HS-5 (cell line): Measurements from ENCODE around the gene ORAI1.
"Not testable (repeated sequence)": the region's sequence is repeated elsewhere in the genome, so short reads cannot be mapped to it uniquely, and the experiment has no call there.

ENCODE experiments used
- DNase-seq: peaks from one replicate; pipeline ENCODE4 v3.0.0-alpha.2; 2012; ENCODE audit warnings: low read depth

ORAI1 gene

GRCh38 chr12:121603581-121603980, 22.7 kb upstream of the ORAI1 start:
- no peak for DNase-seq

GRCh38 chr12:121608301-121608700, 18.0 kb upstream of the ORAI1 start:
- DNase-seq: no peak

- no peak for DNase-seq
These were observed 15.8 kb upstream of the ORAI1 start for GRCh38 chr12:121610239-121611149.

GRCh38 chr12:121611306-121611705, 15.0 kb upstream of the ORAI1 start:
- no peak for DNase-seq

- DNase-seq: no peak
These were observed 12.9 kb upstream of the ORAI1 start for GRCh38 chr12:121613462-121613861.

- DNase-seq: no peak
These were observed 11.4 kb upstream of the ORAI1 start for GRCh38 chr12:121614872-121615467.

GRCh38 chr12:121618659-121619233, 7.6 kb upstream of the ORAI1 start:
- DNase-seq: no peak

- DNase-seq: no peak
These were observed 5.9 kb upstream of the ORAI1 start for GRCh38 chr12:121620333-121620891.

- no peak for DNase-seq
These were observed 717 bp downstream of the ORAI1 start for GRCh38 chr12:121626853-121627640.

- no peak for DNase-seq
These were observed 1.7 kb downstream of the ORAI1 start for GRCh38 chr12:121628037-121628436.

GRCh38 chr12:121628536-121628935, 2.2 kb downstream of the ORAI1 start:
- DNase-seq: no peak

GRCh38 chr12:121630791-121631355, 4.5 kb downstream of the ORAI1 start:
- no peak for DNase-seq

GRCh38 chr12:121632069-121632970, 6.0 kb downstream of the ORAI1 start:
- DNase-seq: no peak

GRCh38 chr12:121633833-121634196, 7.5 kb downstream of the ORAI1 start:
- DNase-seq: not testable (repeated sequence)

GRCh38 chr12:121634836-121635235, 8.5 kb downstream of the ORAI1 start:
- DNase-seq: no peak

GRCh38 chr12:121637231-121637914, 11.0 kb downstream of the ORAI1 start:
- DNase-seq: no peak

GRCh38 chr12:121638298-121639202, 12.2 kb downstream of the ORAI1 start:
- no peak for DNase-seq

- DNase-seq: no peak
These were observed 15.0 kb downstream of the ORAI1 start for GRCh38 chr12:121641343-121641630.

GRCh38 chr12:121648458-121649028, 22.2 kb downstream of the ORAI1 start:
- DNase-seq: no peak
